Measurements from ENCODE around the gene MYCL. TPM values are rescaled to one million over a fixed set of nuclear protein-coding genes. Genes with fewer than 3 reads are reported as not detected.

The MYCL gene
- total RNA-seq, 1 experiment from 2014 or later: 2.0 TPM

- intact Hi-C loops (cut with micrococcal nuclease; ENCODE audit: unreplicated experiment): no loop called here
- Histone ChIP-seq H3K9me3 (ENCODE audit: control insufficient read depth, insufficient read depth, low read depth, low read length) (no peaks in the 10 kb centered on the region), H3K36me3 (ENCODE audit: control insufficient read depth, insufficient read depth, low read length) (no peaks in the 10 kb centered on the region), H3K27me3 (ENCODE audit: control insufficient read depth, insufficient read depth, low read length) (no peaks in the 10 kb centered on the region), H3K4me3 (ENCODE audit: low read depth in 2 of 2, low read length in 2 of 2) (no peak overlapping the region), H3K27ac (ENCODE audit: low read length) (no peak overlapping the region), H3K4me1 (ENCODE audit: control insufficient read depth, insufficient read depth, low read length) (no peaks in the 10 kb centered on the region)
- CTCF ChIA-PET: no interaction called here
- ATAC-seq (no peak), DNase-seq (ENCODE audit: low read depth, low spot score) (no peak)
- BruUV-seq (replicated peaks): no TSS peak
- POLR2A ChIA-PET: no interaction called here
- in situ Hi-C loops (cut with HindIII; ENCODE audit: low pct_unique_long_range_greater_than_20kb, low sequenced_read_pairs): no loop called here
- no peak for TF ChIP-seq SIN3A (IDR thresholded peaks at IDR 0.05; ENCODE audit: borderline replicate concordance, insufficient read depth, low read depth, low read length)
- TF ChIP-seq CTCF (IDR thresholded peaks at IDR 0.05): no peak
- TF ChIP-seq, protein P1, sequence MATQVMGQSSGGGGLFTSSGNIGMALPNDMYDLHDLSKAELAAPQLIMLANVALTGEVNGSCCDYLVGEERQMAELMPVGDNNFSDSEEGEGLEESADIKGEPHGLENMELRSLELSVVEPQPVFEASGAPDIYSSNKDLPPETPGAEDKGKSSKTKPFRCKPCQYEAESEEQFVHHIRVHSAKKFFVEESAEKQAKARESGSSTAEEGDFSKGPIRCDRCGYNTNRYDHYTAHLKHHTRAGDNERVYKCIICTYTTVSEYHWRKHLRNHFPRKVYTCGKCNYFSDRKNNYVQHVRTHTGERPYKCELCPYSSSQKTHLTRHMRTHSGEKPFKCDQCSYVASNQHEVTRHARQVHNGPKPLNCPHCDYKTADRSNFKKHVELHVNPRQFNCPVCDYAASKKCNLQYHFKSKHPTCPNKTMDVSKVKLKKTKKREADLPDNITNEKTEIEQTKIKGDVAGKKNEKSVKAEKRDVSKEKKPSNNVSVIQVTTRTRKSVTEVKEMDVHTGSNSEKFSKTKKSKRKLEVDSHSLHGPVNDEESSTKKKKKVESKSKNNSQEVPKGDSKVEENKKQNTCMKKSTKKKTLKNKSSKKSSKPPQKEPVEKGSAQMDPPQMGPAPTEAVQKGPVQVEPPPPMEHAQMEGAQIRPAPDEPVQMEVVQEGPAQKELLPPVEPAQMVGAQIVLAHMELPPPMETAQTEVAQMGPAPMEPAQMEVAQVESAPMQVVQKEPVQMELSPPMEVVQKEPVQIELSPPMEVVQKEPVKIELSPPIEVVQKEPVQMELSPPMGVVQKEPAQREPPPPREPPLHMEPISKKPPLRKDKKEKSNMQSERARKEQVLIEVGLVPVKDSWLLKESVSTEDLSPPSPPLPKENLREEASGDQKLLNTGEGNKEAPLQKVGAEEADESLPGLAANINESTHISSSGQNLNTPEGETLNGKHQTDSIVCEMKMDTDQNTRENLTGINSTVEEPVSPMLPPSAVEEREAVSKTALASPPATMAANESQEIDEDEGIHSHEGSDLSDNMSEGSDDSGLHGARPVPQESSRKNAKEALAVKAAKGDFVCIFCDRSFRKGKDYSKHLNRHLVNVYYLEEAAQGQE (IDR thresholded peaks at IDR 0.05; ENCODE audit: insufficient read depth in 1 of 2, low read depth in 2 of 2, low read length in 1 of 2): no peak
- no peak for TF ChIP-seq POLR2AphosphoS5 (IDR thresholded peaks at IDR 0.05; ENCODE audit: low read depth, low read length)
- no peak for TF ChIP-seq TCF7L2 (IDR thresholded peaks at IDR 0.05; ENCODE audit: low read depth, low read length)
These were observed 38.5 kb downstream of the MYCL start for GRCh38 chr1:39863177-39863576.

GRCh38 chr1:39861003-39861402, 40.7 kb downstream of the MYCL start:
- H3K27me3 ChIP-seq (ENCODE audit: control insufficient read depth, insufficient read depth, low read length): no peaks in the 10 kb centered on the region
- no peaks in the 10 kb centered on the region for H3K9me3 ChIP-seq (ENCODE audit: control insufficient read depth, insufficient read depth, low read depth, low read length)
- intact Hi-C loops (cut with micrococcal nuclease; ENCODE audit: unreplicated experiment) (no loop called here), in situ Hi-C loops (cut with HindIII; ENCODE audit: low pct_unique_long_range_greater_than_20kb, low sequenced_read_pairs) (no loop called here)
- POLR2A ChIA-PET: no interaction called here
- BruUV-seq (replicated peaks): no TSS peak
- TF ChIP-seq CTCF (IDR thresholded peaks at IDR 0.05) (no peak), TCF7L2 (IDR thresholded peaks at IDR 0.05; ENCODE audit: low read depth, low read length) (no peak), POLR2AphosphoS5 (IDR thresholded peaks at IDR 0.05; ENCODE audit: low read depth, low read length) (no peak), SIN3A (IDR thresholded peaks at IDR 0.05; ENCODE audit: borderline replicate concordance, insufficient read depth, low read depth, low read length) (no peak)
- TF ChIP-seq, protein P1 (IDR thresholded peaks at IDR 0.05; ENCODE audit: insufficient read depth in 1 of 2, low read depth in 2 of 2, low read length in 1 of 2): no peak
- ATAC-seq: no peak
- no peak overlapping the region for H3K27ac ChIP-seq (ENCODE audit: low read length)
- H3K4me1 ChIP-seq (ENCODE audit: control insufficient read depth, insufficient read depth, low read length): no peaks in the 10 kb centered on the region
- no peak overlapping the region for H3K4me3 ChIP-seq (ENCODE audit: low read depth in 2 of 2, low read length in 2 of 2)
- CTCF ChIA-PET: no interaction called here
- no peak for DNase-seq (ENCODE audit: low read depth, low spot score)
- H3K36me3 ChIP-seq (ENCODE audit: control insufficient read depth, insufficient read depth, low read length): peaks cover 6% of the 10 kb centered on the region; the same call in 1 of the 2 replicates

Measured in Panc1 (cell line).